GM12873 (cell line): Measurements from ENCODE around the gene ELK4.

ENCODE experiments used
- TF ChIP-seq, protein P1 (sequence below): IDR thresholded peaks from 2 replicates; pipeline ENCODE4 v1.5.1; 2012; ENCODE audit warnings: low read depth, mild to moderate bottlenecking, moderate library complexity, low read length, control low read depth; ENCODE audit not compliant: insufficient read depth; ENCODE audit errors: missing control alignments

ELK4 gene

DNA sequence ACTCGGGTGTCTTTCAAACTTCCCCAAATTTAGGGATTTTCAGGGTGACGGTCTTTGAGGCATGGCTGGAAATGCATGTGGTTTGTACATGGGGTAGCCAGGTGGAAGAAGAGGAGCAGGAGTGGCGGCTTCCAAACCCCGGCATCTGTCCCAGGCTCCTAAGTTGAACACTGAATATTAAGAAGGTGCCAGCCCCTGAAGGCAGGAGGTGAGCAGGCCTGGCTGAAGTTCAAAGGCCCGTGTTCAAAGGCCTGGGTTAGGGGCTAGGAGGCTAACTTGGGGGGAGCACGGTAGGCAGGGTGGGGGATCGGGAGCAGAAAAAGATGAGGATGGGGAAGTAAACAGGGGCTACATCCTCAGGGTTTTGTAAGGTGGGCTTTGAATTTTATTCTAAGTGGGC is 42.8 kb downstream of the ELK4 start:
- TF ChIP-seq, protein P1, sequence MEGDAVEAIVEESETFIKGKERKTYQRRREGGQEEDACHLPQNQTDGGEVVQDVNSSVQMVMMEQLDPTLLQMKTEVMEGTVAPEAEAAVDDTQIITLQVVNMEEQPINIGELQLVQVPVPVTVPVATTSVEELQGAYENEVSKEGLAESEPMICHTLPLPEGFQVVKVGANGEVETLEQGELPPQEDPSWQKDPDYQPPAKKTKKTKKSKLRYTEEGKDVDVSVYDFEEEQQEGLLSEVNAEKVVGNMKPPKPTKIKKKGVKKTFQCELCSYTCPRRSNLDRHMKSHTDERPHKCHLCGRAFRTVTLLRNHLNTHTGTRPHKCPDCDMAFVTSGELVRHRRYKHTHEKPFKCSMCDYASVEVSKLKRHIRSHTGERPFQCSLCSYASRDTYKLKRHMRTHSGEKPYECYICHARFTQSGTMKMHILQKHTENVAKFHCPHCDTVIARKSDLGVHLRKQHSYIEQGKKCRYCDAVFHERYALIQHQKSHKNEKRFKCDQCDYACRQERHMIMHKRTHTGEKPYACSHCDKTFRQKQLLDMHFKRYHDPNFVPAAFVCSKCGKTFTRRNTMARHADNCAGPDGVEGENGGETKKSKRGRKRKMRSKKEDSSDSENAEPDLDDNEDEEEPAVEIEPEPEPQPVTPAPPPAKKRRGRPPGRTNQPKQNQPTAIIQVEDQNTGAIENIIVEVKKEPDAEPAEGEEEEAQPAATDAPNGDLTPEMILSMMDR = no peak

DNA sequence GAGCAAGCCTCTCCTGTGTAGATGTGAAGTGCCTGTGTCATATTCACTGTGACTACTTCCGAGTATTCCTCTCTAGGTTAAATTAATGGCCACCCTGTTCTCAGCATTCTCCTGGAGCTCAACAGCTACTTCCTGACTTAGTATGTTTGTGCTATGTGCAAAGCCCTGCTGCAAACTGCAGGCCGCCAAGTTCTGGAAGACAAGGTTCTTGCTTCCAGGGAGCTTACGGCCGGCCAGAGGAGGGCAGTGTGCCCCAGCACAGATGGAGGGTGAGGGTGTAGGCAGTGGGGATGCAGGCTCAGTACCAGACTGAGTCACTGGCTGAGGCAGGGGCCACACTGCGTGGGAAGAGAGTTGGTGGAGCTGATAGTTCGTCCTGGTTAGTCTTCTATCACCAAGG is 43.2 kb downstream of the ELK4 start:
- TF ChIP-seq, protein P1 = peak; percentile 65

DNA sequence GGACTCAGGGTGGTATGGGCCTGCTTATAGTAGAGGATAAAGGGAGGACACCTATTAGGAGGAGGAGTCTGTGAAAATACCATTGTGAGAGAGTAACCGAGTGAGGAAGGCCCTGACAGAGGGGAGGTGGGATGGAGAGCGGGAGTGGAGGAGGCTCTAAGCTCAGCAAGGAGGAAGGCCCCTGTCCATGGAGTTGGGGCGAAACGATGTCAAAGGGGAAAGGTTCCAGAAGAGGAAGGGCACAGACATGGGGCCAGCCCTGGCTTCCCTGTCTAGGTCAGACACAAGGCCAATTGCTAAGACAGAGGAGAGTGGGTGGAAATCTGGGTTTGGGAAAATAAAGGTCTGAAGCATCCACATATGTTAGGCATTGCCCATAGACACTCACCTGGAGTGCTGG is 44.2 kb downstream of the ELK4 start:
- TF ChIP-seq, protein P1 = no peak

DNA sequence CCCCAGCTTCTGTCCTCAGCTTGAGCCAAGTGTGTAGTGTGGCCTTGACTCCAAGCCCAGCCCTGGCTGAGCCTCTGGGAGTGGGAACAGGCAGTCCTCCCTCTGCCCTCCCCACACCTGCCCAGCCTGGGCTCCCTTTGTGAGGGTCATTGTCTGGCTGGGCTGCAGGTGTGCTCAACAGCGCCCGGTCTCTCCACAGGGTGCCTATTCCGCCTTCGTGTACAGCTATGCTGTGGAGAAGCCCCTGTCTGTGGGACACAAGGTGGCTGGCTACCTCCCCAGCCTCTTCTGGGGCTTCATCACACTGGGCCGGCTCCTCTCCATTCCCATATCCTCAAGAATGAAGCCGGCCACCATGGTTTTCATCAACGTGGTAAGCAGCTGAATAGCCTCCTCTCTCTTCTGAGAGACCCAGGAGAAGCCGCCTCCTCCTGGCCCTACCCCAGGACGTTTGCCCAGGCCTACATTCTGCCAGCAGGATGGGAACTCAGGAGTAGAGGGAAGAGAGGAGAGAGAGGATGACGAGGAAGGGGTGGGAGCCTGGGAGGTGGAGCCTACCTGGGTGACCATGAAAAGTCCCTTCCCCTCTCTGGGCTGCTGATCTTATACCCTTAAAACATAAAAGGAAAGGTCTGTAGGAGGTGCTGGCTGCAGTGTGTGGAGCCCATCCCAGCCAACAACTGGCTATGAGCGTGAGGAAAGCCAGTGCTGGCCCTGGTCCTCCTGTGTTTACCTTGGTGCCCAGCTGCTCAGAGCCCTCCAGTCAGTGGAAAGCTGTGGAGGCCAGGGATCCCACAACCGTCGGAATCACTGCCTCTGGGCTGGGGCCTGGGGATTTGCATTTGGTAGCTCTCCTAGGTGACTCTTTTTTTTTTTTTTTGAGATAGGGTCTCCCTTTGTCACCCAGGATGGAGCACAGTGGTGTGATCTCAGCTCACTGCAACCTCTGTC is 45.7 kb downstream of the ELK4 start:
- TF ChIP-seq, protein P1 = no peak

DNA sequence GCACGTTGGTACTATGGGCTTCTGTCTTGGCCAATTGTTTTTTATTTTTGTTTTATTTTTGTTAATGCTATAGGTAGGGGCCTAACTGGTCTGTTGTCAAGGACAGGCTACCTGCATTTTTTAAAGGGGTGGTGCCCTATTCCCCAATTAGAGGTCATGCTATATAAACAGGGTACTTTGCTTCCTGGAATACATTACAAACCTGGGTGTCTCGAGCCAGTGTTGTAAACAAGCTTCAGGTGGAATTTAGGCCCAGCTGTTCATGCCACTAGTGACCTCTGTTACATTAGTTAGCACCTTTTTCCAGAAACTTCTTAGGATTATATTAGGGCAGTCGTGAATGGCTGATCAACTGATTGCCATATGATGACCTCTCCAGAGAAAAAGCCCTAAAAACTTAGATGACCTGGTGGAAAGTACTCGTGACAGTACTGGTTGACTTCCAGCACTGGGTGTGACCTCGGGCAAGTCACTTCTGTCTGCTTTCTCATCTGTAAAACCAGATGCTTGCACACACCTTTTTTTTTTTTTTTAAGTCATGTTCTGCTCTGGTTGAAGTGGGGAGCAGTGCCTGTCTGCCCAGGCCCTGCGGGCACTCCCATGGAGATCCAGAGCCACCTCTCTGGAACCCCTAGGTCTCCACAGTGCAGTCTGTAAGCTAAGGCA is 46.5 kb downstream of the ELK4 start:
- TF ChIP-seq, protein P1 = no peak

DNA sequence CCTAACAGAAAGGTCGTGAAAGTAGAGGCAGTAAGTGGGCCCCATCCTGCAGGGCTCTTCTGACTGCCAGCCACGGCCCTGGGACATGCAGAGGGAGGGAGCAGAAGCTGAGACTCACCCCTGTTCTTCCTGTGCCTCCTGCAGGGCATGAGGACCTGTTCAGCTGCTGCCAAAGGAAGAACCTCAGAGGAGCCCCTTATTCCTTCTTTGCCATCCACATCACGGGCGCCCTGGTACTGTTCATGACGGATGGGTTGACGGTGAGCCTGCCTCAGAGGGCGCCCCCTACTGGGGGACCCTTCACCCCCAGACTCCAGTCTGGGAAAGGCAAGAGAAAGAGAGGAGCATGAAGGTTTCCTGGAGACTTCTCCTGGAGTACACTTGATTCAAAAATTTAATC is 47.1 kb downstream of the ELK4 start:
- TF ChIP-seq, protein P1 = peak; percentile 57

DNA sequence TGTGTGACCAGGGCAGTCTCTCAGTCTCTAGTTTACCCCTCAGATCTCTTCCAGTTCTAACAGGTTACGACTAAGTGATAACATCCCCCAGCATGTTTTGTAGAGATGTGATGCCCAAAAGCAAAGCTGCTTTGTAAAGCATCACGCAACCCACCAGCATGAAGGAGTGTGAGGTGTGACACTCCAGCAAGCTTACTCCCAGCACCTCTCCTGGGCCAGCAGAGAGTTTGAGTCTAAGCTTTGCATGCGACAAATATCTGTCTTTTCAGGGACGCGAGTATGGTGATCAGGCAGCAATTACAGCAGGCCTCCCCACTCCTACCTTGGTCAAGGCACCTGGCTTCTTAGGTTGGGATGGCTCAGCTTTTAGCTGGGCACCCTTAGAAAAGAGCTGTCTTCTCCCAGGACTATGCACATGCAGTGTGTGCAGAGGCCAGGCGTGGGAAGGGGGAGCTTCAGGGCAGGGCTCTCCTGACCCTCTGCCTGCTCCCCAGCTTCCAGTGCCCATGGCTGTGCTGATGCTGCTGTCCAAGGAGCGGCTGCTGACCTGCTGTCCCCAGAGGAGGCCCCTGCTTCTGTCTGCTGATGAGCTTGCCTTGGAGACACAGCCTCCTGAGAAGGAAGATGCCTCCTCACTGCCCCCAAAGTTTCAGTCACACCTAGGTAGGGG is 48.2 kb downstream of the ELK4 start:
- TF ChIP-seq, protein P1 = no peak
